MM.1S (cell line): ENCODE measurements around the gene MACROD2.
"Not testable (repeated sequence)": the region's sequence is repeated elsewhere in the genome, so short reads cannot be mapped to it uniquely, and the experiment has no call there.

Experiments used
- DNase-seq: peaks from one replicate; pipeline ENCODE4 v3.0.0-alpha.2; 2015
- H2AFZ ChIP-seq: fragments of 300-600 bp; sonication (generic); 2 replicates; pipeline ENCODE4 v1.6.0; 2016; ENCODE audit warnings: antibody characterized with exemption, low read length
- H3F3A ChIP-seq: fragments of 300-600 bp; sonication (generic); 2 replicates; pipeline ENCODE4 v1.6.1; 2016; ENCODE audit warnings: mild to moderate bottlenecking, antibody characterized with exemption, low read length, moderate library complexity, mixed read lengths; ENCODE audit not compliant: insufficient read depth
- H3K27ac ChIP-seq: fragments of 300-600 bp; sonication (generic); 2 replicates; pipeline ENCODE4 v1.5.1; 2016; ENCODE audit warnings: mild to moderate bottlenecking, low read length
- H3K27me3 ChIP-seq: fragments of 300-600 bp; sonication (generic); replicated peaks from 2 replicates; pipeline ENCODE4 v1.6.0; 2016; ENCODE audit warnings: low read length; ENCODE audit not compliant: insufficient read depth
- H3K36me3 ChIP-seq: fragments of 300-600 bp; sonication (generic); replicated peaks from 2 replicates; pipeline ENCODE4 v1.6.1; 2016; ENCODE audit warnings: mild to moderate bottlenecking, low read length, mixed read lengths; ENCODE audit not compliant: insufficient read depth
- H3K4me1 ChIP-seq: fragments of 300-600 bp; sonication (generic); 2 replicates; pipeline ENCODE4 v1.6.1; 2016; ENCODE audit warnings: low read length, mixed read lengths
- H3K4me2 ChIP-seq: fragments of 300-600 bp; sonication (generic); 2 replicates; pipeline ENCODE4 v1.6.0; 2016; ENCODE audit warnings: low read depth, low read length
- H3K4me3 ChIP-seq: fragments of 300-600 bp; sonication (generic); 2 replicates; pipeline ENCODE4 v1.5.1; 2016; ENCODE audit warnings: low read length, mixed read lengths
- H3K79me2 ChIP-seq: fragments of 300-600 bp; sonication (generic); 2 replicates; pipeline ENCODE4 v1.6.1; 2016; ENCODE audit warnings: mixed run types, low read length, mixed read lengths
- H3K9ac ChIP-seq: fragments of 300-600 bp; sonication (generic); 2 replicates; pipeline ENCODE4 v1.6.1; 2016; ENCODE audit warnings: low read length, mixed read lengths
- H3K9me2 ChIP-seq: fragments of 300-600 bp; sonication (generic); replicated peaks from 2 replicates; pipeline ENCODE4 v1.6.1; 2016; ENCODE audit warnings: mild to moderate bottlenecking, low read length, mixed read lengths; ENCODE audit not compliant: insufficient read depth
- H3K9me3 ChIP-seq: fragments of 300-600 bp; sonication (generic); replicated peaks from 2 replicates; pipeline ENCODE4 v1.6.1; 2016; ENCODE audit warnings: mild to moderate bottlenecking, low read length, mixed read lengths; ENCODE audit not compliant: insufficient read depth
- H4K20me1 ChIP-seq: fragments of 300-600 bp; sonication (generic); 2 replicates; pipeline ENCODE4 v1.6.1; 2016; ENCODE audit warnings: mild to moderate bottlenecking, low read length, moderate library complexity, mixed read lengths; ENCODE audit not compliant: insufficient read depth
- CTCF ChIP-seq: fragments of 300-600 bp; sonication (generic); IDR thresholded peaks from 2 replicates; pipeline ENCODE4 v1.5.1; 2016; ENCODE audit warnings: antibody characterized with exemption, low read length, mixed read lengths
- EZH2 ChIP-seq: fragments of 300-600 bp; sonication (generic); optimal IDR thresholded peaks from 2 replicates; pipeline ENCODE3; 2017; ENCODE audit warnings: low read depth, mild to moderate bottlenecking, antibody characterized with exemption, low read length, mixed read lengths
- EZH2phosphoT487 ChIP-seq: fragments of 300-600 bp; sonication (generic); IDR thresholded peaks from 2 replicates; pipeline ENCODE4 v1.6.1; 2018; ENCODE audit warnings: antibody characterized with exemption, low read length

The MACROD2 gene

GRCh38 chr20:14454296-14454695 lies 459.0 kb downstream of the MACROD2 start:
- no peak overlapping the region for H3K4me3 ChIP-seq
- H3K9ac ChIP-seq, result no peak overlapping the region
- TF ChIP-seq EZH2, result no peak
- TF ChIP-seq EZH2phosphoT487, result no peak
- TF ChIP-seq CTCF, result no peak
- no peaks in the 10 kb centered on the region for H3K9me3 ChIP-seq
- H3K79me2 ChIP-seq, result no peaks in the 10 kb centered on the region
- H2AFZ ChIP-seq, result no peak overlapping the region
- H3K27me3 ChIP-seq, result no peaks in the 10 kb centered on the region
- H3K36me3 ChIP-seq, result no peaks in the 10 kb centered on the region
- no peak overlapping the region for H3K27ac ChIP-seq
- H3K9me2 ChIP-seq, result no peaks in the 10 kb centered on the region; the same call in 1 of the 2 replicates
- no peak for DNase-seq
- no peaks in the 10 kb centered on the region for H4K20me1 ChIP-seq
- no peaks in the 10 kb centered on the region for H3F3A ChIP-seq
- no peaks in the 10 kb centered on the region for H3K4me1 ChIP-seq
- no peak overlapping the region for H3K4me2 ChIP-seq

DNA sequence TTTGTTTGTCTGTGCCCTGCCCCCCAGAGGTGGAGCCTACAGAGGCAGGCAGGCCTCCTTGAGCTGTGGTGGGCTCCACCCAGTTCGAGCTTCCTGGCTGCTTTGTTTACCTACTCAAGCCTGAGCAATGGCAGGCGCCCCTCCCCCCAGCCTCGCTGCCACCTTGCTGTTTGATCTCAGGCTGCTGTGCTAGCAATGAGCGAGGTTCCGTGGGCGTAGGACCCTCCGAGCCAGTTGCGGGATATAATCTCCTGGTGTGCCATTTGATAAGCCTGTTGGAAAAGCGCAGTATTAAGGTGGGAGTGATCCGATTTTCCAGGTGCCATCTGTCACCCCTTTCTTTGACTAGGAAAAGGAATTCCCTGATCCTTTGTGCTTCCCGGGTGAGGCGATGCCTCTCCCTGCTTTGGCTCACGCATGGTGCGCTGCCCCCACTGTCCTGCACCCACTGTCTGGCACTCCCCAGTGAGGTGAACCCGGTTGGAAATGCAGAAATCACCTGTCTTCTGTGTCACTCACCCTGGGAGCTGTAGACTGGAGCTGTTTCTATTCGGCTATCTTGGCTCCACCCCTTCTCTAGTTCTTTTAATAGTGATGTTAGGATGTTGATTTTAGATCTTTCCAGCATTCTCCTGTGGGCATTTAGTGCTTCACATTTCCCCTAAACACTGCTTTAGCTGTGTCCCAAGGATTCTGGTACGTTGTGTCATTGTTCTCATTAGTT lies 471.9 kb downstream of the MACROD2 start:
- H2AFZ ChIP-seq, result peak overlapping the region; percentile 56
- peak overlapping the region; percentile 29; the same call in 1 of the 2 replicates for H3K9ac ChIP-seq
- peak overlapping the region; percentile 46; the same call in 1 of the 2 replicates for H3K4me3 ChIP-seq
- H3K27ac ChIP-seq, H3K9me2 ChIP-seq, H3K27me3 ChIP-seq, H3K4me1 ChIP-seq, H4K20me1 ChIP-seq, H3F3A ChIP-seq, H3K79me2 ChIP-seq, H3K36me3 ChIP-seq, H3K9me3 ChIP-seq: not testable (repeated sequence)
- peak overlapping the region; percentile 39; the same call in 1 of the 2 replicates for H3K4me2 ChIP-seq
- peak; percentile 38 for DNase-seq

DNA sequence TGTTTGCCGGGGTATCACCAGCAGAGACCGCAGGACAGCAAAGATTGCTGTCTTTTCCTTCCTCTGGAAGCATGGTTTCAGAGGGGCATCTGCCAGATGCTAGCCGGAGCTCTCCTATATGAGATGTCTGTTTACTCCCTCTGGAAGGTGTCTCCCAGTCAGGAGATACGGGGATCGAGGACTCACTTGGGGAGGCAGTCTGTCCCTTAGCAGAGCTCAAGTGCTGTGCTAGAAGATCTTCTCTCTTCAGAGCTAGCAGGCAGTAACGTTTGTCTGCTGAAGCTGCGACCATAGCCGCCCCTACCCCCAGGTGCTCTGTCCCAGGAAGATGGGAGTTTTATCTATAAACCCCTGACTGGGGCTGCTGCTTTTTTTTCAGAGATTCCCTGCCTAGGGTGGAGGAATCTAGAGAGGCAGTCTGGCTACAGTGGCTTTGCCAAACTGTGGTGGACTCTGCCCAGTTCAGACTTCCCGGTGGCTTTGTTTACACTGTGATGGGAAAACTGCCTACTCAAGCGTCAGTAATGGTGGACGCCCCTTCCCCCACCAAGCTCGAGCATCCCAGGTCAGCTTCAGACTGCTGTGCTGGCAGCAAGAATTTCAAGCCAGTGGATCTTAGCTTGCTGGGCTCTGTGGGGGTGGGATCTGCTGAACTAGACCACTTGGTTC lies 475.0 kb downstream of the MACROD2 start:
- H3K4me1 ChIP-seq, result no peaks in the 10 kb centered on the region
- H3K9ac ChIP-seq, result no peak overlapping the region
- H3K4me2 ChIP-seq, result no peak overlapping the region
- TF ChIP-seq EZH2phosphoT487, result no peak
- no peak for TF ChIP-seq CTCF
- no peak for TF ChIP-seq EZH2
- DNase-seq, result no peak
- no peak overlapping the region for H3K27ac ChIP-seq
- no peaks in the 10 kb centered on the region for H3K27me3 ChIP-seq
- H2AFZ ChIP-seq, result no peak overlapping the region
- no peaks in the 10 kb centered on the region for H3F3A ChIP-seq
- no peaks in the 10 kb centered on the region for H4K20me1 ChIP-seq
- no peaks in the 10 kb centered on the region for H3K36me3 ChIP-seq
- H3K9me2 ChIP-seq, result no peaks in the 10 kb centered on the region
- no peaks in the 10 kb centered on the region for H3K79me2 ChIP-seq
- H3K4me3 ChIP-seq, result no peak overlapping the region
- no peaks in the 10 kb centered on the region for H3K9me3 ChIP-seq
